RPMI8226 (cell line): Measurements from ENCODE around the gene PPFIA1.

ENCODE experiments used
- DNase-seq: peaks from one replicate; pipeline ENCODE4 v3.0.0-alpha.2; 2015

PPFIA1 gene

DNA sequence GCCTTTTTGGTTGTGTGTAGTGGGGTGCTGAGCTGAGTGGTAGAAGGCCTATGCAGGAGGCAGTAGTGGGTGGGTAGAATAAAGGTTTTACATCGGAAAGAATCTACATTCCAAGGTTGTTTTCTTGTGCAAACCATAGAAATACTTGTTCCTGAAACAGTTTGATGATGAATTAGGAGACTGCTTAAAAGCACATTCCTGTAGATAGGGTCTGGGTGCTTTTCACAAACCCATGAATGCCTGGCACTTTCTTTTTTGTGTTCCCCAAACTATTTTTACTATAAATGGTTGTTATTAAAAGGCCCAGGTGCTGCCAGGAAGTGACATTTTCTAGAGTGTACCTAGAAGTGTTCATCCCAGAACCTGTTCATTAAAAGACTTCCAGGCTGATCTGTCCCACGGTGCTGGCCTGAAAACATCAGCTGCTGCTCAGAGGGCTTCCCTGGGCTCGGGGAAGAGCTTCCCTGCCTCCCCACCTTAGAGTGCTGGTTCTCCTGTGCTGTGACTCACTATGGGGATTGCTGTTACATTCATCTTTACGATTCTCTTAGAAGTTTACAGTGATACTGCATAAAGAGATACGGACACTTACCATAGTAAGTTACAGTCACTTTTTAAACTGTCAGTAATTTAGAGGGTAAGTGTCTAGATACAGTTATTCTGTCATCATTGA is 27.9 kb downstream of the PPFIA1 start:
- no peak for DNase-seq

GRCh38 chr11:70299636-70300035 is 29.1 kb downstream of the PPFIA1 start:
- no peak for DNase-seq

DNA sequence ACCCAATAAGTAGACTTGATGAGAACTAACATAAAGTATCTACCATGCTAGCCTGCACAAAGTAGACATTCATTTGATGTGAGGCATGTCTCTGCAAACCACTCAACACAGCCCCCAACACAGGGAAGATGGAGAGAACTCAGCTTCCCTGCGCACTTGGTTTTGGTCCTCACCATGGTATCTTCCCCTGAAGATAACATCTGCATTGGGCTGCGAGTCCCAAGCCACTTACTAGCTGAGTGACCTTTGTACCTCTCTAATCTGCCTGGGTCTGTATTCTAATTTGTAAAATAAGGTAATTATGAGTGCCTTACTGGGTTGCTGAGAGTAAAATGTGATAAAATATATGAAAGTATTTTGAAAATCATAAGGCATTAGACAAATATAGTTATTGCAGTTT is 30.7 kb downstream of the PPFIA1 start:
- no peak for DNase-seq

DNA sequence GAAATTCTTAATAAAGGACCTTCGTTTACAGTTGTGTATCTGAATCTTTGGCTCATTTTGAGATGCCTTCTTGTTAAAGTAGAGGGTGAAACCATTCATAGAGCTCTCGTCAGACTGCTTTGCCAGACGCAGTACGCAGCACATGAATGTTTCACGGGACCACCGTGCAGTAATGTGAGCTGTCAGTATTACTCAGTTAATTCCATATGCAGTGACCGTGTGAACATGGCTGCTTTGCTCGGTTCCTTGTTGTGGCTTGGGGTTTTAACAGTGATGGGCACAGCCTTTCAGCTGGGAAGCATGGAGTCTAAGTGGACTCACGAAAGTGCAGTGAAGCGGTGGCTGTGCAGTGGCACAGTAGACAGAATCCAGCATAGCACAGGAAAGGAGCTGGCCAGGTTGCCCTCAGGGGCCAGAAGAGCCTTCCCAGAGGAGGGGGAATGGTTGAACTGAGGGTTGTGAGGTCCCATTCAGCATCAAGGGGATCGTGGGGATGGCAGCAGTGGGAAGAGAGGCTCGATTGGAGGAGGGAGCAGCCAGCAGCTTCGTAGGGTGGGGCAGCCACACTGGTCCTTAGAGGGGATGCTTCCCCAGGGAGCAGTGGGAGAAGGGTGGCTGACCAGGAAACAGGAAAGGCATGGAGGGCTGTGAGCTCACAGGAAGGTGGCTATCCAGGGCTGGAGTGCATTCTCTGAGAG is 31.4 kb downstream of the PPFIA1 start:
- DNase-seq: no peak

- DNase-seq: no peak
Observed at GRCh38 chr11:70302419-70302752, 31.9 kb downstream of the PPFIA1 start.

- DNase-seq: no peak
Observed at GRCh38 chr11:70303070-70303469, 32.6 kb downstream of the PPFIA1 start.

DNA sequence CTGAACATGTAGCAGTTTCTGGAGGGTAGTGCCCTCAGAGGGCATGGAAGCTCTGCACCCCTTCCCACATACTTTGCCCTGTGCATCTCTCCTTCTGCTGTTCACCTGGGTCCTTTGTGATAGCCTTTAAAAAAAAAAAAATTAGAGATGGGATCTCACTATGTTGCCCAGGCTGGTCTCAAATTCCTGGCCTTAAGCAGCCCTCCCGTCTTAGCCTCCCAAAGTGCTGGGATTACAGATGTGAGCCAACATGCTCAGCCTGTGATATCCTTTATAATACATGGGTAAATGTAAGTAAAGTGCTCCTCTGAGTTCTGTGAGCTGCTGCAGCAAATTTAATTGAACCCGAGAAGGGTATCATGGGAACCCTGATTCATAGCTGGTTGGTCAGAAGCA is 33.7 kb downstream of the PPFIA1 start:
- no peak for DNase-seq

DNA sequence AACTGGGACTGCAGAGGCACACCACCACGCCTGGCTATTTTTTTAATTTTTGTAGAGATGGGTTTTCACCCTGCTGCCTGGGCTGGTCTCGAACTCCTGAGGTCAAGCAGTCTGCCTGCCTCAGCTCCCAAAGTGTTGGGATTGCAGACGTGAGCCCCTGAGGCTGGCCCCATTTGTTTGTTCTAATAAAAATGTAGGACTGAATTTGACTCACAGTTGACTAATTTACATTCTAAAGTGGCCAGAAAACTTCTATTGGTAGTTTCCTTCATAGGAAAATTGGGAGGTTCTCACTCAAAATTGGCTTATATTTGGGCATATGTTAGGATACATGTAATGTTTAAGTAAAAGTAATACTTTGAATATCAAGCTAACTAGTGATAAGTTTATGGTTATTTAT is 35.0 kb downstream of the PPFIA1 start:
- DNase-seq: no peak

- no peak for DNase-seq
Observed at GRCh38 chr11:70306586-70307033, 36.1 kb downstream of the PPFIA1 start.

DNA sequence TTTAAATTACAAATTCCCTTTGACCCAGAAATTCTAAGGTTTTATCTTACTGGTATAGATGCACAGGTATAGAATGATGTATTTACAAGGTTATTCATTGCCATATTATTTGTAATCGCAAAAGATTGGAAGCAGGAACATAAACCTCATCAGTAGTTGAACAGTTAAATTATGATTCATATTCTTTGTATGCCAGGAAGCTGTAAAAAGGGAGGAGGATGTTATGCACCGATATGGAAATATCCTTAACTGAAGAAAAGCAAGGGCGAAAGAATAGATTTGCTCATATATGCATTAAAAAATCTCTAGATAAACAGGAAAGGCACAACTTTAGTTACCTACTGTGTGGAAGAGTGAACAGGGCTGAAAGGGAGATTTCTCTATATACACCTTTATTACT is 36.7 kb downstream of the PPFIA1 start:
- DNase-seq: no peak

- no peak for DNase-seq
Observed at GRCh38 chr11:70311616-70312015, 41.1 kb downstream of the PPFIA1 start.

DNA sequence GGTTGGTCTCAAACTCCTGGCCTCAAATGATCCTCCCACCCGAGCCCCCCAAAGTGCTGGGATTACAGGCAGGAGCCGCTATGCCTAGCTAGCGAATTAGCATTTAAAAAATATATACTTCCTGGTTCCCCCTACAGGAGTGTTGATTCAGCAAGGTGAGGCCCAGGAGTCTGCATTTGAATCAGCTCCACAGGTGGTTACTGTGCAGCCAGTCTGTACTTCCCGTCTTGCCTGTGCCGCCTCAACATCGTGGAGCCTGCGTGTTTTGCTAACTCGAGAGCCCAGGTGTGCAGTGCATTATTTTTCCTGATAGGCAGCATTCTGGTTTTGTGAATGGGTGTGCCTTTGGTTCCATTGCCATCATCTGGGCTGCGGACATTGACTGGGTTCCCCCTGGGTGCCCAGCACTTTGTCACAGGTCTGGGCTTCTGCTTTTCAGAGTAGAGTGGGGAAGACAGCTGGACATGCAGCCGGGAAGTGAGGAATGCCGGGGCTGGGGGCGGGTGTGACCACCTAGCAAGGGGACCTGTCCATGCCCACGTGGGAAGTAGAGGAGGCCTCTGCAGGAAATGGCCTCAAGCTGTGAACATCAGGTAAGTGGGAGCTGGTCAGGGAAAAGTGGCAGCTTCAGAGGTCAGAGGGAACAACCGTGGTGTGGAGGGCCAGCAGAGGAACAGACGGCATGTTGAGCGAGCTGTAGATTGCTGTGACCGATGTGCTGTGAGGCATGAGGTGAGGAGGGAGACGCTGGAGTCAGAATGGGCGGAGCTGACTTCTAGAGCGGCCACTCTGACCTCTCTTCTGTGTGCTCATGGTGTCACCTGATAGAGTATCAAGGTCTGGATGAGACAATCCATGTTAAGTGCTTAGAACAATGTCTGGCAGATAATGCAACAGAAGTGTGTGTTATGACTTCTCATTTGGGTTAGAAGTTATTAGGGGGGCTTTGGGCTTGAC is 42.2 kb downstream of the PPFIA1 start:
- no peak for DNase-seq

DNA sequence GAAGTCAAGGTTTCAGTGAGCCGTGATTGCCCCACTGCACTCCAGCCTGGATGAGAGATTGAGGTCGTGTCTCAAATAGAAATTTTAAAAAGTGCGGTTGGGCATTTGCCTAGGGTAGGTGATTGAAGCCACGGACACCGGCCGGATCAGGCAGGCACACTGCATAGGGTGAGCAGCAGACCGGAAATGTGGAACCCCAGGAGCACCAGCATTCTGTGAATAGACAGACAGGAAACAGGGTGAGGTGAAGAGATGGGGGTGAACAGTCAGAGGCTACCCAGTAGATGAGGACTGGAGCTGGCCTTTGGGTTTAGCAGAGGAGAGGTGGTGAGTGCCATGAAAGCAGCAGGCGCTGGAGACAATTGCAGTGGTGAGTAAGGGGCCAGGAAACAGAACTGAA is 43.5 kb downstream of the PPFIA1 start:
- DNase-seq: no peak

DNA sequence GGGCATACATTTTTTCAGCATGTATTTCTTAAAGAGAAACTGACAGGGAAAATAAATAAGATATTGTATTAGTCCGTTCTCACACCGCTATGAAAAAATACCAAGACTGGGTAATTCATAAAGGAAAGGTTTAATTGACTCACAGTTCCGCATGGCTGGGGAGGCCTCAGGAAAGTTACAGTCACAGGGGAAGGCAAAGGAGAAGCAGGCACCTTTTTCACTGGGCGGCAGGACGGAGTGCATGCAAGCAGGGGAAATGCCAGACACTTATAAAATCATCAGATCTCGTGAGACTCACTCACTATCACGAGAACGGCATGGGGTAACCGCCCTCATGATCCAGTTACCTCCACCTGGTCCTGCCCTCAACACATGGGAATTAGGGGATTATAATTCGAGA is 44.2 kb downstream of the PPFIA1 start:
- DNase-seq: no peak

DNA sequence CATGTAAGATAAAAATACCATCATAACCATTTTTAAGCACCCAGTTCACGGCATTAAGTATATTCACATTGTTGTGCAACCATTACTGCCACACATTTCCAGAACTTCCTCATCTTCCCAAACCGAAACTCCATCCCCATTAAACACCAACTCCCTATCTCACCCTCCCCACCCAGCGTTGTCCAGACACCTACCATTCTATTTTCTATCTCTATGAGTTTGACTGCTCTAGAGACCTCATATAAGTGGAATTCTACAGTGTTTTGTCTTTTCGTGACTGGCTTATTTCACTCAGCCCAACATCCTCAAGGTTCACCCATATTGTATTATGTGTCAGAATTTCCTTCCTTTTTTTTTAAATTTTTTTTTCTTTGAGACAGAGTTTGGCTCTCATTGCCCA is 45.2 kb downstream of the PPFIA1 start:
- no peak for DNase-seq

- DNase-seq: no peak
Observed at GRCh38 chr11:70317581-70318305, 47.3 kb downstream of the PPFIA1 start.

DNA sequence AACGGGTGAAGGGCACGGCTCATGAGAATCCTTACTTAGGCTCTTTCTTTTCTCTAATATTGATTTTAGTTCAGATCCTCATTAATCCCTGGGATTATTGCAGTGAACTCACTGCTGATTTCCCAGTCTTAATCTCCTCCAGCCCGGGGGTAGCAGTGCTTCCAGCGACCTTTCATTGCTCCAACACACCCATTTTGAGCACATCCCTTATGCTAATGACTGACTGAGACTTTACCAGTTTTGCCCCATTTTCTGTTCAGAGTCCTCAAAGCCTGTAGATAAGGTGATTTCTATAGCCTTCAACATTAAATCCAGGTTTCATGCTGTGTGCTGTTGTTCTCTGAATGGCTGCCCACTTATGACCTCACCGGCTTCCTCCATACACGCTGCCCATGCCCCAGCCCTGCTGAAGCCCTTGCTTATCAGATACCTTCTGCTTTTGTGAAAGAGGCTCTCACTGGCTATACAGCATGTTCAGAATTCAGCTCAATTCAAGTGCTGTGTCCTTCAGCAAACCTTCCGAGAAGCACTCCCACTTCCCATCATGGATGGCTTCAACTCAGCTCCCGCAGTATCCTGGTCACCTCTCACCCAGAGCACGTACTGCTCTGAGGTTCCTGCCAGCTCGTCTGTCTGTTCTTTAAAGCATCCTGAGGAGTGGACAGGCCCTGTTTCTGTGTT is 49.0 kb downstream of the PPFIA1 start:
- no peak for DNase-seq

DNA sequence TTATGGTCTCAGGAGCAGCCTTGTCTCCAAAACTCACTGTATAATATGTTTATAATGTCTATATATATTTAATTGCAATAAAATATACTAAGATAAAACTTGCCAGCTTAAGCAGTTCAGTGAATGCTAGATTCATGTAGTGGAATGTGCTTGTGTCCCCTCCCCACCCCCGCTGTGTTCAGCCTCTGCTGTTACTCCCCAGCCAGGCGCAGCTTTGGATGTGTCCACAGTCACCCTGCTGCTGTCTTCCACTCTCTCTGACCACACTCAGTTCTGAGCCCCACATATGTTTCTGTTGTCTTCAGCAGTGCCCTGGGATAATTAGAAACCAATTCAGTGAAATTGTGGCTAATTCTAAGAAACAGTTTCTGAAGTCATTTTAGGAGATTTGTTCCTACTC is 52.2 kb downstream of the PPFIA1 start:
- no peak for DNase-seq

DNA sequence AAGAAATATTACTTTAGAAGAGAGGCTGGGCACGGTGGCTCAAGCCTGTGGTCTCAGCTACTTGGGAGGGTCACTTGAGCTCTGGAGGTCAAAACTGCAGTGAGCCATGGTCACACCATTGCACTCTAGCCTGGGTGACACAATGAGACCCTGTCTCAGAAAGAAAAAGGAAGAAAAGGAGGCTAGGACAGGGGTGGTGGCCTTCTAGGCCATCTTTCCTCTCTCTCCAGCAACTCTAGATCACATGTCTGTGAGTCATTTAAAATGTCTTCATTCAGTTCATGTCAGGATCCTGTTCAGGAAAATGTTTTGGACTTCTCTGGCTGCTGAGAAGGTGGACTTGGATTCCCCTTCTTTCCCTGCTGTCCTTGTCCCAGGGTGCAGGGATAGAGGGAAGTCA is 53.3 kb downstream of the PPFIA1 start:
- no peak for DNase-seq

GRCh38 chr11:70324376-70325115 is 54.1 kb downstream of the PPFIA1 start:
- DNase-seq: no peak

- DNase-seq: no peak
Observed at GRCh38 chr11:70325824-70326223, 55.3 kb downstream of the PPFIA1 start.

GRCh38 chr11:70326365-70326811 is 55.9 kb downstream of the PPFIA1 start:
- DNase-seq: no peak
